HG03432 (cell line): ENCODE results near the gene DSCAM.

ENCODE experiments used
- ATAC-seq: cut with Tn5 transposase; IDR thresholded peaks from one replicate; pipeline ENCODE4 v1.9.1; 2021; ENCODE audit warnings: mild to moderate bottlenecking, moderate library complexity; ENCODE audit not compliant: unreplicated experiment

Gene DSCAM

GRCh38 chr21:40153351-40153750 is 693.6 kb downstream of the DSCAM start:
- no peak for ATAC-seq

- no peak for ATAC-seq
Observed at GRCh38 chr21:40152476-40152875, 694.5 kb downstream of the DSCAM start.

GRCh38 chr21:40151611-40152010 is 695.3 kb downstream of the DSCAM start:
- ATAC-seq: no peak

- ATAC-seq: no peak
Observed at GRCh38 chr21:40146216-40146837, 700.6 kb downstream of the DSCAM start.

- no peak for ATAC-seq
Observed at GRCh38 chr21:40143822-40144525, 703.0 kb downstream of the DSCAM start.

- no peak for ATAC-seq
Observed at GRCh38 chr21:40141621-40142020, 705.3 kb downstream of the DSCAM start.

- ATAC-seq: no peak
Observed at GRCh38 chr21:40140675-40141074, 706.3 kb downstream of the DSCAM start.

GRCh38 chr21:40139636-40140035 is 707.3 kb downstream of the DSCAM start:
- no peak for ATAC-seq

GRCh38 chr21:40136571-40136970 is 710.4 kb downstream of the DSCAM start:
- no peak for ATAC-seq

- ATAC-seq: no peak
Observed at GRCh38 chr21:40134731-40135492, 712.0 kb downstream of the DSCAM start.

GRCh38 chr21:40130476-40130875 is 716.5 kb downstream of the DSCAM start:
- no peak for ATAC-seq

GRCh38 chr21:40129809-40130208 is 717.1 kb downstream of the DSCAM start:
- no peak for ATAC-seq

GRCh38 chr21:40128891-40129290 is 718.1 kb downstream of the DSCAM start:
- no peak for ATAC-seq

- ATAC-seq: no peak
Observed at GRCh38 chr21:40120940-40121575, 725.9 kb downstream of the DSCAM start.

- no peak for ATAC-seq
Observed at GRCh38 chr21:40118527-40118926, 728.4 kb downstream of the DSCAM start.

GRCh38 chr21:40117236-40117635 is 729.7 kb downstream of the DSCAM start:
- no peak for ATAC-seq

- ATAC-seq: no peak
Observed at GRCh38 chr21:40115775-40116174, 731.2 kb downstream of the DSCAM start.

GRCh38 chr21:40102682-40103081 is 744.3 kb downstream of the DSCAM start:
- no peak for ATAC-seq

- ATAC-seq: no peak
Observed at GRCh38 chr21:40099809-40100208, 747.1 kb downstream of the DSCAM start.

GRCh38 chr21:40095477-40095876 is 751.5 kb downstream of the DSCAM start:
- ATAC-seq: no peak

GRCh38 chr21:40080385-40080784 is 766.6 kb downstream of the DSCAM start:
- no peak for ATAC-seq
